Ectodermal cell (in vitro differentiated cells): ENCODE measurements around the gene CBX7.

Experiments
- H3K27ac ChIP-seq: 2 replicates; pipeline ENCODE4 v1.7.0; 2013; ENCODE audit warnings: mild to moderate bottlenecking, low read depth, low read length; ENCODE audit not compliant: insufficient read depth, poor library complexity, severe bottlenecking
- H3K27me3 ChIP-seq: 2 replicates; pipeline ENCODE4 v1.7.0; 2013; ENCODE audit warnings: mild to moderate bottlenecking, low read length; ENCODE audit not compliant: insufficient read depth, control insufficient read depth, poor library complexity, severe bottlenecking
- H3K36me3 ChIP-seq: one replicate; pipeline ENCODE4 v1.7.0; 2013; ENCODE audit warnings: low read length; ENCODE audit not compliant: control insufficient read depth, insufficient read depth
- H3K4me1 ChIP-seq: one replicate; pipeline ENCODE4 v1.7.0; 2013; ENCODE audit warnings: low read length; ENCODE audit not compliant: control insufficient read depth, insufficient read depth
- H3K4me3 ChIP-seq: 2 replicates; pipeline ENCODE4 v1.7.0; 2013; ENCODE audit warnings: low read depth, low read length, control low read depth; ENCODE audit not compliant: insufficient read depth
- H3K9me3 ChIP-seq: 2 replicates; pipeline ENCODE4 v1.7.0; 2013; ENCODE audit warnings: mild to moderate bottlenecking, low read length, moderate library complexity; ENCODE audit not compliant: control insufficient read depth
- WGBS, 2 experiments: methylation state at CpG; one replicate each; pipeline ENCODE4 v1.1.7; 2013; ENCODE audit warnings: missing lambda C conversion rate in 2 of 2; 5-methylcytosine and 5-hydroxymethylcytosine counted together

The CBX7 gene

GRCh38 chr22:39146256-39147101 lies 6.0 kb downstream of the CBX7 start:
- H3K4me3 ChIP-seq = peak overlapping the region; percentile 89
- peaks cover 11% of the 10 kb centered on the region for H3K4me1 ChIP-seq
- no peaks in the 10 kb centered on the region for H3K9me3 ChIP-seq
- H3K36me3 ChIP-seq = no peaks in the 10 kb centered on the region
- 89 to 93% methylated on average over 6 of the region's 6 CpGs for WGBS, 2 experiments
- no peak overlapping the region for H3K27ac ChIP-seq
- H3K27me3 ChIP-seq = peaks cover 17% of the 10 kb centered on the region

GRCh38 chr22:39144101-39144767 lies 8.2 kb downstream of the CBX7 start:
- H3K36me3 ChIP-seq = no peaks in the 10 kb centered on the region
- peaks cover 17% of the 10 kb centered on the region for H3K27me3 ChIP-seq
- H3K4me3 ChIP-seq = peak overlapping the region; percentile 89
- H3K27ac ChIP-seq = no peak overlapping the region
- H3K9me3 ChIP-seq = no peaks in the 10 kb centered on the region
- peaks cover 11% of the 10 kb centered on the region for H3K4me1 ChIP-seq
- 19 to 23% methylated on average over 22 of the region's 22 CpGs for WGBS, 2 experiments

DNA sequence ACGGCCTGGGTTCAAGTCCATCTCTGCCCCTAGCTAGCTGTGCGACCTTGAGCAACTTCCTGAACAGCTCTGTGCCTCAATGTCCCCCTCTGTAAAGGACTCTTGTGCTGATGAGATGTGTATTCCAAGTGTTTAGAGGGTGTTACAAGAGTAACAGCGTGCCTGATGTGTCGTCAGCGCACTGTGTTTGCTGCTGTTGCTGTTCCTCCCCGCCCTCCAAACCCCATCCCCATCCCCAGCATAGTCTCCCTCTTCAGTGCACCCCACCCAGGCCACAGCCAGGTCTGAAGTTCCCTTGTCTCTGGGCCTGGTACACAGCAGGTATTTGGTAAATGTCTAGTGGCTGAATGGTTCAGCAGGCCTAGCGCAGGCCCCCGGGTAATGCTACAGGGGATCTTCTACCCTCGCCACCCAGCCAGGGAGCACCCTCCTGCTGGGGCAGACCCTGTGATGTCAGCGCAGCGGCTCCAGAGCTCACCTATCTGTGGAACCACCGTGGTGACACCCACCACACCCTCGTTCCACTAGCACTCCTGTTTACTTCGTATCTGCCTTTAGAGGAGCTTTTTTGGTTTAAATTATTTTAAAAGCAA lies 10.3 kb downstream of the CBX7 start:
- Histone ChIP-seq H3K27ac (no peak overlapping the region), H3K9me3 (no peaks in the 10 kb centered on the region), H3K36me3 (no peaks in the 10 kb centered on the region), H3K27me3 (peaks cover 17% of the 10 kb centered on the region), H3K4me3 (no peak overlapping the region), H3K4me1 (peaks cover 11% of the 10 kb centered on the region)
- 92 to 96% methylated on average over 13 to 14 of the region's 14 CpGs for WGBS, 2 experiments

GRCh38 chr22:39139933-39140332 lies 12.5 kb downstream of the CBX7 start:
- 90 to 91% methylated on average over 7 of the region's 7 CpGs for WGBS, 2 experiments
- no peaks in the 10 kb centered on the region for H3K9me3 ChIP-seq
- H3K4me1 ChIP-seq = peaks cover 11% of the 10 kb centered on the region
- no peak overlapping the region for H3K27ac ChIP-seq
- H3K36me3 ChIP-seq = no peaks in the 10 kb centered on the region
- peaks cover 16% of the 10 kb centered on the region for H3K27me3 ChIP-seq
- no peak overlapping the region for H3K4me3 ChIP-seq

- no peak overlapping the region for H3K4me3 ChIP-seq
- no peaks in the 10 kb centered on the region for H3K4me1 ChIP-seq
- no peak overlapping the region for H3K27ac ChIP-seq
- H3K9me3 ChIP-seq = no peaks in the 10 kb centered on the region
- peaks cover 1% of the 10 kb centered on the region for H3K27me3 ChIP-seq
- H3K36me3 ChIP-seq = no peaks in the 10 kb centered on the region
- 79% methylated on average over 14 of the region's 14 CpGs for WGBS, 2 experiments
These were observed 14.0 kb downstream of the CBX7 start for GRCh38 chr22:39138357-39138997.

DNA sequence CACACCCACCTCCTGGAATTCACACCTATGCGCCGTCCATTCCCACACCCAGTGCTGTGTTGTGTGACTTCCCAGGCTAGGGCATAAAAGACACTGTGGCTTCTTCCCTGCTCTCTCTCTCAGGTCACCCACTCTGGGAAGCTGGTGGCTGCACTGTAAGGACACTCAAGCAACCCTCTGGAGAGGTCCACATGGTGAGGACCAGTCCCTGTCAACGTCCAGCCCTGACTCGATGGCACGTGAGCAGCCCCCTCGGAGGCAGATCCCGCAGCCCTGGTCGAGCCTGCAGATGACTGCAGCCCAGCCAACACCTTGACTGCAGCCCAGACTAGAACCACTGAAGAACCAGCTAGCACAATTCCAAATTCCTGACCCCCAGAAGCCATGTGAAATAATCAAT lies 16.2 kb downstream of the CBX7 start:
- Histone ChIP-seq H3K4me3 (no peak overlapping the region), H3K4me1 (peaks cover 12% of the 10 kb centered on the region), H3K27me3 (no peaks in the 10 kb centered on the region), H3K9me3 (no peaks in the 10 kb centered on the region), H3K27ac (no peak overlapping the region), H3K36me3 (no peaks in the 10 kb centered on the region)
- 90 to 93% methylated on average over 8 of the region's 8 CpGs for WGBS, 2 experiments

DNA sequence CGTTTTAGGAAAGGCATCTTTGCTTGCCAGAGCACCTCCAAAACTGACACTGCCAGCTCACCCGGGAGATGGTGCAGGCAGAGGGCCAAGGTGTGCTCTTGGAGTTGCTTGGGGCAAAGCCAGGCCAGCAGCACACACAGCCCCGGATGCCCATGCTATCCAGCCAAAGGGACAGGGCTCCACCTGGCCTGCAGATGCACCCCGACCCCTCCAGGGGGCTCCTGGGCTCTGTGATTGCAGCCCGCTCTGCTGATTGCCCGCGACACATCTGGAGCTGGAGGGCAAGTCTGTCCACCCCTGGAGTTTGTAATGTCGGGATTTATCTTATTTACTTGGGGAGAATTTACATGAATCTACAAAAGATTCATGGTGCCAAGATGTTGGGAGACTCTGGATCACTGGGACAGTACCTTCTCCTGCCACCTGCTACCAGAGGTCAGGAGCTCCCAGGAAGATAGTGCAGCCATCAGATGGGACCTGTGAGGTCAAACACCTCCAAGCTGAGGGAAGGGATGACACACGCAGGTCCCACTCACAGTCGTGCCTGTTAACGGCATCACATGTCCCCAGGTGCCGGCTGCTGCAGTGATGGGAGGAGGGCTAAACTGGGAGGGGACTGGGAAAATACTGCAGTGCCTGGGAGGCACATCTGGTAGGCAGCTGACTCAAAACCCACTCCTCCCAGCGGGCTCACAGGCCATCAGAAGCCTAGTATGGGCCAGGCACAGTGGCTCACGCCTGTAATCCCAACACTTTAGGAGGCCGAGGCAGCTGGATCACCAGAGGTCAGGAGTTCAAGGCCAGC lies 17.2 kb downstream of the CBX7 start:
- H3K9me3 ChIP-seq = no peaks in the 10 kb centered on the region
- no peaks in the 10 kb centered on the region for H3K36me3 ChIP-seq
- H3K4me1 ChIP-seq = peaks cover 21% of the 10 kb centered on the region
- no peak overlapping the region for H3K27ac ChIP-seq
- H3K4me3 ChIP-seq = no peak overlapping the region
- 50% methylated on average over 15 of the region's 15 CpGs for WGBS, 2 experiments
- no peaks in the 10 kb centered on the region for H3K27me3 ChIP-seq

DNA sequence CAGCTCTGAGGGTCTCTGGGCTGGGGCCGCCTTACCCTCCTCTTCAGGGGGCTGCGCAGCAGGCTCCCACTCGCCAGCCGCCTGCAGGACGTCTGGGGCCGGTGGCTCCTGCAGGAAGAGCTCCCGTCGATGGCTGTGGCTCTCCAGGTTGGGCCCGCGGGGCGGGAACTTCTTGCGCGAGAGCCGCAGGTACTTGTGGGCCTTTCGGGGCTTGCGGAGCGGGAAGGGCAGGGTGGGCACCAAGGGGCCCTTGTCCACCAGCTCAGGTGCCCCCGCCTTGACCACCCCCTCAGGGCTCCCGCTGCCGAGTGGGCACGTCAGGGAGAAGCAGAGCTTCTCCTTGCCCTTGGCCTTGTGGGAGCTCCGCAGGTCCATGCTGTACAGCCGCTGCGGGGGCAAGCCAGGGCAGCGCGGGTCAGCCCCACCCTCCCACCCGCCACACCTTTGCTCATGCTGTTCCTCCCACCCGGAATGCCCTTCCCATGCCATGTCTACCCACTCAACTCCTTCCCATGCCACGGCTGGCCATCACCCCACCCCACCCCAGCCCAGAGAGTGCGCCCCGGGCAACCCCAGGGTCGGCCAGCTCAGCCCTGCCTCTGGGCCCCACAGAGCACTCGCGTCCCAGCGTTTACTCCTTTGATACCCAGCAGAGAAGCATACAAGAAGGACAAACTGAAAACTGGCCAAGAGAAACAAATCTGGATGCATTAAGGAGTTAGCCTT lies 18.0 kb downstream of the CBX7 start:
- no peaks in the 10 kb centered on the region for H3K36me3 ChIP-seq
- WGBS, 2 experiments = 91 to 92% methylated on average over 35 of the region's 35 CpGs
- no peak overlapping the region for H3K27ac ChIP-seq
- no peak overlapping the region for H3K4me3 ChIP-seq
- no peaks in the 10 kb centered on the region for H3K27me3 ChIP-seq
- H3K9me3 ChIP-seq = no peaks in the 10 kb centered on the region
- peaks cover 29% of the 10 kb centered on the region for H3K4me1 ChIP-seq

DNA sequence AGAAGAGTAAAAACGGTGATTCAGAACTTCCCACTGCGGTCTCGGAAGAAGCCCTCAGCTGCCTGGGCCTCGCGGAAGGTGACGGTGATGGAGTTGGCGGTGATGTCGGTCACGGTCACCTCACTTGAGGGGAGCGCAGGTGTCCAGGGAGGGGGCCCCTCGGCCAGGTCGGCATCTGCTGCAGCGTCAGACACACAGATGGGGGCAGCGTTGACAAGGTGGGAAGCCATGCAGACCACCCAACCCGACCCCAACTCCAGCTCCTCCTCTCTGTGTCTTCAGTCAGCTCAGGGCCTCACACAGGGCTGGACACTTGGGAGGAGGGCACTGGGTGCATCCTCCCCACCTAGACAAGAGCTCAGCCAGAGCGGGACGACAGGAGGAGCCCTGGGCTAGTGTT lies 18.6 kb downstream of the CBX7 start:
- H3K9me3 ChIP-seq = no peaks in the 10 kb centered on the region
- 93 to 94% methylated on average over 17 of the region's 17 CpGs for WGBS, 2 experiments
- no peak overlapping the region for H3K4me3 ChIP-seq
- H3K27ac ChIP-seq = no peak overlapping the region
- no peaks in the 10 kb centered on the region for H3K36me3 ChIP-seq
- peaks cover 32% of the 10 kb centered on the region for H3K4me1 ChIP-seq
- no peaks in the 10 kb centered on the region for H3K27me3 ChIP-seq
